WTC11 (cell line): ENCODE data around the gene UGT8.

Source experiments
- CTCF ChIP-seq: fragments of 200-600 bp; IDR thresholded peaks from 2 replicates; pipeline ENCODE4 v1.8.0; 2022; ENCODE audit warnings: antibody characterized with exemption
- FOXK1 ChIP-seq: sonication (generic); formaldehyde crosslinking; IDR thresholded peaks from 2 replicates; pipeline ENCODE4 v1.8.0; 2022; ENCODE audit warnings: mild to moderate bottlenecking, moderate library complexity, missing genetic modification reagents
- MLX ChIP-seq: sonication (generic); formaldehyde crosslinking; IDR thresholded peaks from 2 replicates; pipeline ENCODE4 v1.8.1; 2023; ENCODE audit warnings: mild to moderate bottlenecking, missing genetic modification reagents, moderate library complexity

- TF ChIP-seq CTCF (no peak), FOXK1 (CRISPR knock-in tag) (no peak), MLX (no peak)
These were observed 2.9 kb downstream of the UGT8 start for GRCh38 chr4:114601304-114602052.
